ENCODE measurements around the gene ADORA1. TPM values are rescaled to one million over a fixed set of nuclear protein-coding genes. Genes with fewer than 3 reads are reported as not detected.

The ADORA1 gene
- polyA plus RNA-seq, 1 of the 3 experiments (the other 2 are of a cell fraction), result 4.8 TPM

- TF ChIP-seq FOXJ3 (CRISPR knock-in tag; IDR thresholded peaks at IDR 0.05) (no peak), POLR2AphosphoS5 (IDR thresholded peaks at IDR 0.05; ENCODE audit: low read depth, low read length) (no peak), EZH2phosphoT487 (IDR thresholded peaks at IDR 0.05; ENCODE audit: borderline replicate concordance, low read depth) (no peak)
- TF ChIP-seq, protein P1, sequence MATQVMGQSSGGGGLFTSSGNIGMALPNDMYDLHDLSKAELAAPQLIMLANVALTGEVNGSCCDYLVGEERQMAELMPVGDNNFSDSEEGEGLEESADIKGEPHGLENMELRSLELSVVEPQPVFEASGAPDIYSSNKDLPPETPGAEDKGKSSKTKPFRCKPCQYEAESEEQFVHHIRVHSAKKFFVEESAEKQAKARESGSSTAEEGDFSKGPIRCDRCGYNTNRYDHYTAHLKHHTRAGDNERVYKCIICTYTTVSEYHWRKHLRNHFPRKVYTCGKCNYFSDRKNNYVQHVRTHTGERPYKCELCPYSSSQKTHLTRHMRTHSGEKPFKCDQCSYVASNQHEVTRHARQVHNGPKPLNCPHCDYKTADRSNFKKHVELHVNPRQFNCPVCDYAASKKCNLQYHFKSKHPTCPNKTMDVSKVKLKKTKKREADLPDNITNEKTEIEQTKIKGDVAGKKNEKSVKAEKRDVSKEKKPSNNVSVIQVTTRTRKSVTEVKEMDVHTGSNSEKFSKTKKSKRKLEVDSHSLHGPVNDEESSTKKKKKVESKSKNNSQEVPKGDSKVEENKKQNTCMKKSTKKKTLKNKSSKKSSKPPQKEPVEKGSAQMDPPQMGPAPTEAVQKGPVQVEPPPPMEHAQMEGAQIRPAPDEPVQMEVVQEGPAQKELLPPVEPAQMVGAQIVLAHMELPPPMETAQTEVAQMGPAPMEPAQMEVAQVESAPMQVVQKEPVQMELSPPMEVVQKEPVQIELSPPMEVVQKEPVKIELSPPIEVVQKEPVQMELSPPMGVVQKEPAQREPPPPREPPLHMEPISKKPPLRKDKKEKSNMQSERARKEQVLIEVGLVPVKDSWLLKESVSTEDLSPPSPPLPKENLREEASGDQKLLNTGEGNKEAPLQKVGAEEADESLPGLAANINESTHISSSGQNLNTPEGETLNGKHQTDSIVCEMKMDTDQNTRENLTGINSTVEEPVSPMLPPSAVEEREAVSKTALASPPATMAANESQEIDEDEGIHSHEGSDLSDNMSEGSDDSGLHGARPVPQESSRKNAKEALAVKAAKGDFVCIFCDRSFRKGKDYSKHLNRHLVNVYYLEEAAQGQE (IDR thresholded peaks at IDR 0.05; ENCODE audit: low read depth, low read length), result no peak
These were observed 57.5 kb downstream of the ADORA1 start (continued) for GRCh38 chr1:203185061-203185461.

GRCh38 chr1:203185585-203185984 lies 58.1 kb downstream of the ADORA1 start:
- TF ChIP-seq MEF2A (IDR thresholded peaks at IDR 0.05; ENCODE audit: borderline replicate concordance, low read depth) (no peak), RCOR1 (IDR thresholded peaks at IDR 0.05; ENCODE audit: low read length) (no peak), FOXM1 (IDR thresholded peaks at IDR 0.05; ENCODE audit: low read depth) (no peak), RFX5 (IDR thresholded peaks at IDR 0.05; ENCODE audit: low read length) (no peak), RAD21 (IDR thresholded peaks at IDR 0.05; ENCODE audit: low read length) (no peak), MAX (IDR thresholded peaks at IDR 0.05; ENCODE audit: low read depth) (no peak), FOSL2 (IDR thresholded peaks at IDR 0.05; ENCODE audit: borderline replicate concordance, low read depth) (no peak), TEAD4 (IDR thresholded peaks at IDR 0.05; ENCODE audit: borderline replicate concordance, insufficient read depth) (no peak), CHD2 (IDR thresholded peaks at IDR 0.05; ENCODE audit: low read length, partially characterized antibody) (no peak), GABPA (IDR thresholded peaks at IDR 0.05; ENCODE audit: low read depth) (no peak), ELF1 (IDR thresholded peaks at IDR 0.05) (no peak), TAF1 (IDR thresholded peaks at IDR 0.05; ENCODE audit: borderline replicate concordance, low read depth, low read length) (no peak), JUND (IDR thresholded peaks at IDR 0.05) (no peak), FOXJ3 (CRISPR knock-in tag; IDR thresholded peaks at IDR 0.05) (no peak), GATA2 (CRISPR knock-in tag; IDR thresholded peaks at IDR 0.05) (no peak), RXRA (IDR thresholded peaks at IDR 0.05; ENCODE audit: borderline replicate concordance, low read depth) (no peak)
- TF ChIP-seq, protein P2, sequence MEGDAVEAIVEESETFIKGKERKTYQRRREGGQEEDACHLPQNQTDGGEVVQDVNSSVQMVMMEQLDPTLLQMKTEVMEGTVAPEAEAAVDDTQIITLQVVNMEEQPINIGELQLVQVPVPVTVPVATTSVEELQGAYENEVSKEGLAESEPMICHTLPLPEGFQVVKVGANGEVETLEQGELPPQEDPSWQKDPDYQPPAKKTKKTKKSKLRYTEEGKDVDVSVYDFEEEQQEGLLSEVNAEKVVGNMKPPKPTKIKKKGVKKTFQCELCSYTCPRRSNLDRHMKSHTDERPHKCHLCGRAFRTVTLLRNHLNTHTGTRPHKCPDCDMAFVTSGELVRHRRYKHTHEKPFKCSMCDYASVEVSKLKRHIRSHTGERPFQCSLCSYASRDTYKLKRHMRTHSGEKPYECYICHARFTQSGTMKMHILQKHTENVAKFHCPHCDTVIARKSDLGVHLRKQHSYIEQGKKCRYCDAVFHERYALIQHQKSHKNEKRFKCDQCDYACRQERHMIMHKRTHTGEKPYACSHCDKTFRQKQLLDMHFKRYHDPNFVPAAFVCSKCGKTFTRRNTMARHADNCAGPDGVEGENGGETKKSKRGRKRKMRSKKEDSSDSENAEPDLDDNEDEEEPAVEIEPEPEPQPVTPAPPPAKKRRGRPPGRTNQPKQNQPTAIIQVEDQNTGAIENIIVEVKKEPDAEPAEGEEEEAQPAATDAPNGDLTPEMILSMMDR (IDR thresholded peaks at IDR 0.05), result no peak
- TF ChIP-seq, protein P1 (IDR thresholded peaks at IDR 0.05; ENCODE audit: low read depth, low read length), result no peak
- TF ChIP-seq, protein P3, sequence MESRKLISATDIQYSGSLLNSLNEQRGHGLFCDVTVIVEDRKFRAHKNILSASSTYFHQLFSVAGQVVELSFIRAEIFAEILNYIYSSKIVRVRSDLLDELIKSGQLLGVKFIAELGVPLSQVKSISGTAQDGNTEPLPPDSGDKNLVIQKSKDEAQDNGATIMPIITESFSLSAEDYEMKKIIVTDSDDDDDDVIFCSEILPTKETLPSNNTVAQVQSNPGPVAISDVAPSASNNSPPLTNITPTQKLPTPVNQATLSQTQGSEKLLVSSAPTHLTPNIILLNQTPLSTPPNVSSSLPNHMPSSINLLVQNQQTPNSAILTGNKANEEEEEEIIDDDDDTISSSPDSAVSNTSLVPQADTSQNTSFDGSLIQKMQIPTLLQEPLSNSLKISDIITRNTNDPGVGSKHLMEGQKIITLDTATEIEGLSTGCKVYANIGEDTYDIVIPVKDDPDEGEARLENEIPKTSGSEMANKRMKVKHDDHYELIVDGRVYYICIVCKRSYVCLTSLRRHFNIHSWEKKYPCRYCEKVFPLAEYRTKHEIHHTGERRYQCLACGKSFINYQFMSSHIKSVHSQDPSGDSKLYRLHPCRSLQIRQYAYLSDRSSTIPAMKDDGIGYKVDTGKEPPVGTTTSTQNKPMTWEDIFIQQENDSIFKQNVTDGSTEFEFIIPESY (IDR thresholded peaks at IDR 0.05; ENCODE audit: borderline replicate concordance, low read depth), result no peak
- Histone ChIP-seq H3K27ac (ENCODE audit: low read depth in 2 of 2, low read length in 1 of 2) (no peak overlapping the region), H3K9me3 (no peaks in the 10 kb centered on the region), H2AFZ (ENCODE audit: low read depth) (no peak overlapping the region), H3K27me3 (ENCODE audit: insufficient read depth) (no peaks in the 10 kb centered on the region), H3K79me2 (ENCODE audit: insufficient read depth) (no peaks in the 10 kb centered on the region), H3F3A (replicated peaks; ENCODE audit: insufficient read depth) (no peaks in the 10 kb centered on the region), H3K36me3 (replicated peaks in 1 of 2; ENCODE audit: control insufficient read depth in 1 of 2, insufficient read depth in 2 of 2, low read length in 1 of 2) (no peaks in the 10 kb centered on the region), H3K9ac (no peak overlapping the region), H3K4me1 (ENCODE audit: control insufficient read depth in 1 of 2, insufficient read depth in 2 of 2, low read depth in 1 of 2, low read length in 1 of 2) (peaks cover 0 to 23% of the 10 kb centered on the region in 2 experiments; a peak in 1 of 4 replicates), H3K4me2 (no peak overlapping the region), H3K9me2 (no peaks in the 10 kb centered on the region), H3K4me3 (ENCODE audit: low read depth in 2 of 2, low read length in 1 of 2) (no peak overlapping the region), H4K20me1 (ENCODE audit: insufficient read depth) (no peaks in the 10 kb centered on the region)
- DNase-seq, result no peak
- 75% methylated on average over 4 of the region's 4 CpGs for WGBS (ENCODE audit: low lambda C conversion rate)
- CTCF ChIA-PET, result interaction anchor here (1.2 to 1.7 kb wide), 5 partner anchors 9 to 82 kb away, joined by 3 to 9 read pairs (median 4); no protein-coding TSS in a partner anchor
- POLR2A ChIA-PET, result no interaction called here

All from SK-N-SH (cell line).